Ishikawa (cell line): ENCODE data around the gene TMUB2.

Source experiments
- CEBPB ChIP-seq: IDR thresholded peaks from 2 replicates; pipeline ENCODE4 v1.6.1; 2012
- CREB1 ChIP-seq: IDR thresholded peaks from 2 replicates; pipeline ENCODE4 v1.6.1; 2012; ENCODE audit warnings: low read depth
- EGR1 ChIP-seq: IDR thresholded peaks from 2 replicates; pipeline ENCODE4 v1.6.1; 2012
- EP300 ChIP-seq: IDR thresholded peaks from 2 replicates; pipeline ENCODE4 v1.6.1; 2012; ENCODE audit warnings: borderline replicate concordance
- FOXM1 ChIP-seq: IDR thresholded peaks from 2 replicates; pipeline ENCODE4 v1.6.1; 2012; ENCODE audit warnings: low read depth, borderline replicate concordance
- NFIC ChIP-seq: IDR thresholded peaks from 2 replicates; pipeline ENCODE4 v1.6.1; 2012
- RAD21 ChIP-seq: IDR thresholded peaks from 2 replicates; pipeline ENCODE4 v1.6.1; 2012; ENCODE audit warnings: low read depth
- TAF1 ChIP-seq: IDR thresholded peaks from 2 replicates; pipeline ENCODE4 v1.6.1; 2012; ENCODE audit warnings: low read depth, mild to moderate bottlenecking
- TCF12 ChIP-seq: IDR thresholded peaks from 2 replicates; pipeline ENCODE4 v1.6.1; 2012; ENCODE audit warnings: low read depth
- TEAD4 ChIP-seq: IDR thresholded peaks from 2 replicates; pipeline ENCODE4 v1.6.1; 2012
- YY1 ChIP-seq: IDR thresholded peaks from 2 replicates; pipeline ENCODE4 v1.6.1; 2012; ENCODE audit warnings: low read depth
- ZBTB7A ChIP-seq: IDR thresholded peaks from 2 replicates; pipeline ENCODE4 v1.6.1; 2012; ENCODE audit warnings: low read depth
- TF ChIP-seq, protein P1 (sequence below): IDR thresholded peaks from 2 replicates; pipeline ENCODE4 v1.6.1; 2012
- TF ChIP-seq, protein P2 (sequence below): IDR thresholded peaks from 2 replicates; pipeline ENCODE4 v1.6.1; 2012
- TF ChIP-seq, protein P3 (sequence below): IDR thresholded peaks from 2 replicates; pipeline ENCODE4 v1.6.1; 2012; ENCODE audit warnings: low read depth, mild to moderate bottlenecking

TMUB2 gene

DNA sequence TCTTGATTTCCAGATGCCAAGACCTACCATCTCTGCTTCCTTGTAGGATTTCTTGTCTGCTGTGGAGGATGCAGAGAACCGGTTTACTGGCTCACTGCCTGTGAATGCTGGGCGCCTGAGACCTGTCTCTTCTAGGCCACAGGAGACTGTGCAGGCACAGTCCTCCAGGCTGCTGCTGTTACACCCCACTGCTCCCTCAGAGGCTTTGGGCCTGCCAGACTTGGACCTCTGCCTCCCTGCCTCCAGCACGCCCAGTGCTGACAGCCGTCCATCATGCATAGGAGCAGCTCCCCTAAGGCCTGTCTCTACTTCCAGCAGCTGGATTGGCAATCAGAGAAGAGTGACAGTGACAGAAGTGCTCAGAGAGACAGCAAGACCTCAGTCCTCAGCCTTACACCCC is 39.0 kb upstream of the TMUB2 start:
- no peak for TF ChIP-seq YY1

DNA sequence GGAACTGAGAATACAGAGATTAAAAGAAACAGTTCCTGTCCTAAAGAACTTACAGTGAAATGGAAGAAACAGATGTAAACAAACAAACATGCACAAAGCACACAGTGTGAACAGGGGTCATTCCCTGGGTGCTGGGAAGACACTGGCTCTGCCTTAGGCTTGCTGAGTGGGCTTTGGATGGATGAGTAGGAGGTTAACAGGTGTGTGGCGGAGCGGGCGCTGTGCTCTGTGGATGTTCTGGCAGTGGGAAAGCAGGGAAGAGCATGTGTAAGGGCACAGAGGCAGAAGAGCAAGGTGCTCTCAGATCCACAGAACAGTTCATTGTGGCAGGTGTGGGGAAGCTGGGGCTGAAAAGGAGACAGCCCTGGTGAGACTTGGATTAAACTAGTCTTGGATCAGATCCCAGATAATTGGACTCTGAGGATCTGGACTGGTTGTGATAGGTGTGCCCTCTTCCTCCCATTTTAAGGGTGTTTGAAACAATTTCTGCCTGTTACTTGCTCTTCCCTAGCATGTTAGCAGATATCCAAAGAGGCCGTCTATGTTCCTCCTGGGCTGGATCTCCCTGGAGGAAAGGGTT is 36.9 kb upstream of the TMUB2 start:
- TF ChIP-seq RAD21 (no peak), EP300 (no peak), CEBPB (no peak), FOXM1 (no peak), CREB1 (no peak), NFIC (no peak), ZBTB7A (no peak), EGR1 (no peak), TEAD4 (no peak), TAF1 (no peak), YY1 (no peak), TCF12 (no peak)
- TF ChIP-seq, protein P1, sequence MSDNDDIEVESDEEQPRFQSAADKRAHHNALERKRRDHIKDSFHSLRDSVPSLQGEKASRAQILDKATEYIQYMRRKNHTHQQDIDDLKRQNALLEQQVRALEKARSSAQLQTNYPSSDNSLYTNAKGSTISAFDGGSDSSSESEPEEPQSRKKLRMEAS: no peak
- TF ChIP-seq, protein P2, sequence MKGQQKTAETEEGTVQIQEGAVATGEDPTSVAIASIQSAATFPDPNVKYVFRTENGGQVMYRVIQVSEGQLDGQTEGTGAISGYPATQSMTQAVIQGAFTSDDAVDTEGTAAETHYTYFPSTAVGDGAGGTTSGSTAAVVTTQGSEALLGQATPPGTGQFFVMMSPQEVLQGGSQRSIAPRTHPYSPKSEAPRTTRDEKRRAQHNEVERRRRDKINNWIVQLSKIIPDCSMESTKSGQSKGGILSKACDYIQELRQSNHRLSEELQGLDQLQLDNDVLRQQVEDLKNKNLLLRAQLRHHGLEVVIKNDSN: no peak
- TF ChIP-seq, protein P3, sequence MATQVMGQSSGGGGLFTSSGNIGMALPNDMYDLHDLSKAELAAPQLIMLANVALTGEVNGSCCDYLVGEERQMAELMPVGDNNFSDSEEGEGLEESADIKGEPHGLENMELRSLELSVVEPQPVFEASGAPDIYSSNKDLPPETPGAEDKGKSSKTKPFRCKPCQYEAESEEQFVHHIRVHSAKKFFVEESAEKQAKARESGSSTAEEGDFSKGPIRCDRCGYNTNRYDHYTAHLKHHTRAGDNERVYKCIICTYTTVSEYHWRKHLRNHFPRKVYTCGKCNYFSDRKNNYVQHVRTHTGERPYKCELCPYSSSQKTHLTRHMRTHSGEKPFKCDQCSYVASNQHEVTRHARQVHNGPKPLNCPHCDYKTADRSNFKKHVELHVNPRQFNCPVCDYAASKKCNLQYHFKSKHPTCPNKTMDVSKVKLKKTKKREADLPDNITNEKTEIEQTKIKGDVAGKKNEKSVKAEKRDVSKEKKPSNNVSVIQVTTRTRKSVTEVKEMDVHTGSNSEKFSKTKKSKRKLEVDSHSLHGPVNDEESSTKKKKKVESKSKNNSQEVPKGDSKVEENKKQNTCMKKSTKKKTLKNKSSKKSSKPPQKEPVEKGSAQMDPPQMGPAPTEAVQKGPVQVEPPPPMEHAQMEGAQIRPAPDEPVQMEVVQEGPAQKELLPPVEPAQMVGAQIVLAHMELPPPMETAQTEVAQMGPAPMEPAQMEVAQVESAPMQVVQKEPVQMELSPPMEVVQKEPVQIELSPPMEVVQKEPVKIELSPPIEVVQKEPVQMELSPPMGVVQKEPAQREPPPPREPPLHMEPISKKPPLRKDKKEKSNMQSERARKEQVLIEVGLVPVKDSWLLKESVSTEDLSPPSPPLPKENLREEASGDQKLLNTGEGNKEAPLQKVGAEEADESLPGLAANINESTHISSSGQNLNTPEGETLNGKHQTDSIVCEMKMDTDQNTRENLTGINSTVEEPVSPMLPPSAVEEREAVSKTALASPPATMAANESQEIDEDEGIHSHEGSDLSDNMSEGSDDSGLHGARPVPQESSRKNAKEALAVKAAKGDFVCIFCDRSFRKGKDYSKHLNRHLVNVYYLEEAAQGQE: no peak

DNA sequence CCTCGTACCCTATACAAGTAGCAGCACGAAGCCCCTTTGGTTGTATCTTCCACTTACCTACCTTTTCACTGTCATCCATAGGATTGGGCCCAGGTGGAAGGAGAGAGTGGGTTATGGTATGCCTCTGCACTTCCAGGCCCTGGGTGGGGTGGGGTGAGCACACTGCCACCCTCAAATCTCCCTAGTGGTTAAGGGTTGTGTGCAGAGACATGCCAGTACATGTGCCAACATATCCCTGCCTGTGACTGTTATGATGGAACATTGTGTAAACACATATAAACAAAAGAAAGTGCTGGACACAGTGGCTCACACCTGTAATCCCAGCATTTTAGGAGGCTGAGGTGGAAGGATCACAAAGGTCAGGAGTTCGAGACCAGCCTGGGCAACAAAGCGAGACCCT is 33.9 kb upstream of the TMUB2 start:
- TF ChIP-seq, protein P3: no peak
- TF ChIP-seq, protein P2: no peak
- TF ChIP-seq, protein P1: no peak
- TF ChIP-seq FOXM1 (no peak), ZBTB7A (no peak), CEBPB (no peak), TAF1 (no peak), YY1 (no peak), TEAD4 (no peak), TCF12 (no peak)

DNA sequence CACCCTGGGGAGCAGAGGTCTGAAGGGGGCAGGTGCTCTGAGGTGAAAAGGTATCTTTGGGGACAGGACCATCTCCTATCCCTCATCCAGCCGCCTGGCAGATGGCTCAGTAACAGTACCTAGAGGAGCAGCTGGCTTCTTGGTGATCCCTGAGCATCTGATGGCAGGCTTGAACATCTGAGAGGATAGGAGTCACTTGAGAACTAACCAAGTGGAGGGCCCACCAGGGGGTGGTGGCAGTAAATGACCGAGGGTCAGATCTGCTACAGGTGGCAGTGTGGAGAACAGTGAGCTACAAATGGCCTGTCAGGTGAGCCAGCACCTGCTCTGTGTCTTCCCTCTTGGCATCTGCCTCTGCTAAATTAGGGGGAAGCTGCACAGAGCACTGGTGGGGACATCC is 31.3 kb upstream of the TMUB2 start:
- TF ChIP-seq RAD21: no peak
- no peak for TF ChIP-seq CEBPB
- TF ChIP-seq, protein P2: no peak
- no peak for TF ChIP-seq TAF1
- no peak for TF ChIP-seq TCF12
- TF ChIP-seq YY1: no peak
- TF ChIP-seq FOXM1: no peak
- no peak for TF ChIP-seq ZBTB7A
- TF ChIP-seq EP300: no peak
- TF ChIP-seq EGR1: no peak
- TF ChIP-seq, protein P1: no peak
- no peak for TF ChIP-seq CREB1
- no peak for TF ChIP-seq NFIC
- no peak for TF ChIP-seq TEAD4
- TF ChIP-seq, protein P3: no peak
